Colonic mucosa (tissue), 4 donors: ENCODE results near the gene SMNDC1. TPM values are rescaled to one million over a fixed set of nuclear protein-coding genes. Genes with fewer than 3 reads are reported as not detected.

Experiments used
- DNase-seq: peaks from one replicate; pipeline ENCODE4 v3.0.0-alpha.2; 2020
- H3K27ac ChIP-seq: fragments of 200-600 bp; one replicate; pipeline ENCODE4 v1.8.0; 2021
- H3K27me3 ChIP-seq: fragments of 200-600 bp; one replicate; pipeline ENCODE4 v1.8.0; 2021
- H3K36me3 ChIP-seq: fragments of 200-600 bp; one replicate; pipeline ENCODE4 v1.8.0; 2021
- H3K4me1 ChIP-seq: fragments of 200-600 bp; one replicate; pipeline ENCODE4 v1.8.0; 2021; ENCODE audit warnings: mild to moderate bottlenecking
- H3K4me3 ChIP-seq: fragments of 200-600 bp; one replicate; pipeline ENCODE4 v1.8.0; 2021
- H3K9ac ChIP-seq, 2 donors: one replicate each; pipeline ENCODE4 v1.7.0; 2013; ENCODE audit warnings: control low read depth in 2 of 2, low read depth in 2 of 2, low read length in 2 of 2
- H3K9me3 ChIP-seq: fragments of 200-600 bp; one replicate; pipeline ENCODE4 v1.8.0; 2021
- intact Hi-C: fragments of 100-400 bp; cut with DNase I; formaldehyde crosslinking; loops from one replicate; pipeline ENCODE4 v1.14.1; 2022
- total RNA-seq, 2 donors: library from RNA; stranded (reverse); fragmentation: NEBNext Ultra II Directional in 1 of 2; extraction: Animal tissue kit (Norgen Biotek cat#: 25700) in 1 of 2; gene quantifications; one replicate each; pipeline ENCODE4 v1.2.1, GENCODE V29; 2021
- TF ChIP-seq, protein P1 (sequence below): fragments of 200-600 bp; IDR thresholded peaks from one replicate; pipeline ENCODE4 v1.8.0; 2022; ENCODE audit warnings: antibody characterized with exemption, mild to moderate bottlenecking
- donor health status: healthy.
- donor health status: DM: no; HTN: no; CAD: no.
- donor health status: DM: no; HTN: no; CAD: no.

The SMNDC1 gene
- total RNA-seq, 2 donors from 2014 or later, result 24.8 to 32.1 TPM

DNA sequence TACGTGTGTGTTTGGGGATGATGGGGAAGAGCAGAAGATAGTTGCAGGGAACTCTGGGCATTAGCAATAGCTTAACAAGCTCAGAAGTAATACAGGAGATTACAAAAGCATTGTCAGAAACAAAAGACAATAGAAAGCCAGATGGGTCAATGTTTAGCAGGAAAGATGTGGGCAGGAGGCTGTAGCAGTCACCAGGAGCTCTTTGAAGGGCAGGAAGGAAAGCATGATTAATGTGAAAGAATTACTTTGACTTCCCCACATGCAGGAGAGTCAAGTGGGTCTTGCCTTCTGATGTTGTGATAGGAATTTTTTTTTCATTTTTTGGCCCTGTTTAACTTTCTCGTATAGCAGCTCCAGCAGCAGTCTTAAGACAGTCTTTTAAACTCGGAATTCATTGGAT is 6.0 kb upstream of the SMNDC1 start:
- no peak for DNase-seq
- intact Hi-C loops, result loop anchor here (2.0 to 5.0 kb wide), 2 partner anchors 236 to 287 kb away; no protein-coding TSS in a partner anchor
- TF ChIP-seq, protein P1, sequence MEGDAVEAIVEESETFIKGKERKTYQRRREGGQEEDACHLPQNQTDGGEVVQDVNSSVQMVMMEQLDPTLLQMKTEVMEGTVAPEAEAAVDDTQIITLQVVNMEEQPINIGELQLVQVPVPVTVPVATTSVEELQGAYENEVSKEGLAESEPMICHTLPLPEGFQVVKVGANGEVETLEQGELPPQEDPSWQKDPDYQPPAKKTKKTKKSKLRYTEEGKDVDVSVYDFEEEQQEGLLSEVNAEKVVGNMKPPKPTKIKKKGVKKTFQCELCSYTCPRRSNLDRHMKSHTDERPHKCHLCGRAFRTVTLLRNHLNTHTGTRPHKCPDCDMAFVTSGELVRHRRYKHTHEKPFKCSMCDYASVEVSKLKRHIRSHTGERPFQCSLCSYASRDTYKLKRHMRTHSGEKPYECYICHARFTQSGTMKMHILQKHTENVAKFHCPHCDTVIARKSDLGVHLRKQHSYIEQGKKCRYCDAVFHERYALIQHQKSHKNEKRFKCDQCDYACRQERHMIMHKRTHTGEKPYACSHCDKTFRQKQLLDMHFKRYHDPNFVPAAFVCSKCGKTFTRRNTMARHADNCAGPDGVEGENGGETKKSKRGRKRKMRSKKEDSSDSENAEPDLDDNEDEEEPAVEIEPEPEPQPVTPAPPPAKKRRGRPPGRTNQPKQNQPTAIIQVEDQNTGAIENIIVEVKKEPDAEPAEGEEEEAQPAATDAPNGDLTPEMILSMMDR, result no peak
- no peak overlapping the region for H3K9ac ChIP-seq
- no peak overlapping the region for H3K4me3 ChIP-seq
- no peaks in the 10 kb centered on the region for H3K9me3 ChIP-seq
- no peak overlapping the region for H3K27ac ChIP-seq
- no peaks in the 10 kb centered on the region for H3K4me1 ChIP-seq
- no peaks in the 10 kb centered on the region for H3K27me3 ChIP-seq
- H3K36me3 ChIP-seq, result no peaks in the 10 kb centered on the region

DNA sequence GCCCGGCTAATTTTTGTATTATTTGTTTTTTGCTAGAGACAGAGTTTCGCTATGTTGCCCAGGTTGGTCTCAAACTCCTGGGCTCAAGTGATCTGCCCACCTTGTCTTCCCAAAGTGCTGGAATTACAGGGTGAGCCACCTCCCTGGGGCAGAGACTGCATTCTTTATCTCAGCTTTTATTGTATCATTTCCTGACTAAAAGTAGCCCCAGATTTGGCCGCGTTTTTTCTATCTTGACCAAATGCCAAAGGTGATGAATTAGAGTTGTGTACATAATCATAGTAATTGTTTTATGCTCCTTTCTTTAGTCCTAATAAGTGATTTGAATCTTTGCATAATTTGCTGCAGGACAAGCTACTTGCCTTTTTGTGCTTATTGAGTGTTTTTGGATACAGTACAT is 3.1 kb upstream of the SMNDC1 start:
- Histone ChIP-seq H3K36me3 (no peaks in the 10 kb centered on the region), H3K9ac (no peak overlapping the region), H3K4me1 (peaks cover 5% of the 10 kb centered on the region), H3K4me3 (no peak overlapping the region), H3K9me3 (no peaks in the 10 kb centered on the region), H3K27me3 (no peaks in the 10 kb centered on the region), H3K27ac (no peak overlapping the region)
- TF ChIP-seq, protein P1, result no peak
- intact Hi-C loops, result no loop called here
- DNase-seq, result no peak

DNA sequence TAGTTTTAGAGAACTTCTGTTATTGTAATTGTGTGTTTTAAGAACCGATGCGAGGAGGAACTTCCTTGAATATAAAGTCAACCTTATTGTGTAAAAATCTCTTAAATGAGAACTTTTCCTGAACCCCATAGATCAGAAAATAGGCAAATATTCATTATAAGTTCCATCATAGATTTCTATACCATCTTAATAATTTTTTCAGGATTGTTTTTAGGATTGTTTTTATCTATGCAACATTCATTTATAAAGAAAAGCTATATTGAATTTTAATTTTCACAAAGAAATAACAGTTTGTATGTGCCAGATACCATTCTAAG is 1.7 kb upstream of the SMNDC1 start:
- no peak overlapping the region for H3K9ac ChIP-seq
- H3K4me3 ChIP-seq, result no peak overlapping the region
- no peaks in the 10 kb centered on the region for H3K27me3 ChIP-seq
- TF ChIP-seq, protein P1, result no peak
- H3K4me1 ChIP-seq, result peaks cover 5% of the 10 kb centered on the region
- H3K9me3 ChIP-seq, result no peaks in the 10 kb centered on the region
- DNase-seq, result no peak
- H3K27ac ChIP-seq, result no peak overlapping the region
- intact Hi-C loops, result no loop called here
- H3K36me3 ChIP-seq, result no peaks in the 10 kb centered on the region

DNA sequence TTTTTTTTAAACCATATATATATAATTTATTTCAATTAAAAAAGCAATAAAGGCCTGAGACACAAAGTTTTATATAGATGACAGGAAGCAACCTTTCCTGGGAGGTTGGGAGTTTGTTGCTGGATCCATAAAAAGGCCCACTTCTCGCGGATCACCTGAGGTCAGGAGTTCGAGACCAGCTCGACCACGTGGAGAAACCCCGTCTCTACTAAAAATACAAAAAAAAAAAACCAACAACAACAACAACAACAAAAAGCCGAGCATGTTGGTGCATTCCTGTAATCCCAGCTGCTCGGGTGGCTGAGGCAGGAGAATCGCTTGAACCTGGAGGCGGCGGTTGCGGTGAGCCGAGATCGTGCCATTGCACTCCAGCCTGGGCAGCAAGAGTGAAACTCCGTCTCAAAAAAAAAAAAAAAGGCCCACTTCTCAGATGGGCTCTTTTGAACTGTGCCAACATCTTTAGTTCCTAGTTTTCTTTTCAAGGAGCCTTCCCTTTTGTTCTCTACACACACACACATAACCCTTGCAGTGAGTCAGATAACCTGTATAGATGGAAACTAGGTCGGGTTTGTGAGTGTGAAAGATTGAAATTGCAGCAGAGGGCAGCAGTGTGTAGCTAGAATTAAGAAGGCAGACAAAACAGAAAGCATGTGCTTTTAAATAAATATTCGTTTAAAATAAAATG is 1.2 kb upstream of the SMNDC1 start:
- Histone ChIP-seq H3K27me3 (no peaks in the 10 kb centered on the region), H3K9ac (no peak overlapping the region), H3K27ac (peak overlapping the region; percentile 76), H3K9me3 (no peaks in the 10 kb centered on the region), H3K4me3 (no peak overlapping the region), H3K4me1 (peaks cover 5% of the 10 kb centered on the region), H3K36me3 (no peaks in the 10 kb centered on the region)
- DNase-seq, result peak; percentile 62
- TF ChIP-seq, protein P1, result peak; percentile 43
- intact Hi-C loops, result no loop called here

DNA sequence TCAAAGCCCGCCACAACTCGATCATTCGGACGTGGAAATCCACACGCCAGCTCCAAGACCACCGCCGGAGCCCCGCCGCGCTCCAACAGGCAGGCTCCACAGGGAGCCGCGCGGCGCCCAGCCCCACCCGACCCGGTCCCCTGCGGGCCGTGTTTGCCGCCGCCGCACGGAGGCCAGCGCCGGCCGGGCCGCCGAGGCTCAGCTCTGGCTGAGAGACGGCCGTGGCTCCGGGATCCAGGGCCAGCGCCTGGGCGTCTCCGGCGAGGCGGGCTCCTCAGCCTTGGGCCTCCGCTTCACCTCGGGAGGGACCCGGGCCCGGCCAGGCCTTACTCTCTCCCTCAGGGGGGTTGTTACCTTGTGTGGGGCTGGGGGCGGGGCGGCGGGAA is 333 bp downstream of the SMNDC1 start:
- Histone ChIP-seq H3K36me3 (no peaks in the 10 kb centered on the region), H3K27ac (peak overlapping the region; percentile 76), H3K9me3 (no peaks in the 10 kb centered on the region), H3K4me3 (peak overlapping the region; percentile 84), H3K9ac (peak overlapping the region; percentile 93 to 95), H3K4me1 (peaks cover 5% of the 10 kb centered on the region), H3K27me3 (no peaks in the 10 kb centered on the region)
- TF ChIP-seq, protein P1, result no peak
- peak; percentile 39 for DNase-seq
- intact Hi-C loops, result no loop called here
